HG02759 (cell line): ENCODE measurements around the gene KIFAP3.

Source experiments
- ATAC-seq: cut with Tn5 transposase; IDR thresholded peaks from one replicate; pipeline ENCODE4 v1.9.1; 2021; ENCODE audit warnings: mild to moderate bottlenecking, moderate library complexity; ENCODE audit not compliant: unreplicated experiment

Gene KIFAP3

GRCh38 chr1:169999331-169999741 is 75.2 kb downstream of the KIFAP3 start:
- no peak for ATAC-seq

- no peak for ATAC-seq
Observed at GRCh38 chr1:169995993-169996392, 78.5 kb downstream of the KIFAP3 start.

- ATAC-seq, result no peak
Observed at GRCh38 chr1:169989246-169989645, 85.2 kb downstream of the KIFAP3 start.

GRCh38 chr1:169985757-169986156 is 88.7 kb downstream of the KIFAP3 start:
- no peak for ATAC-seq

- no peak for ATAC-seq
Observed at GRCh38 chr1:169974067-169974466, 100.4 kb downstream of the KIFAP3 start.

- ATAC-seq, result no peak
Observed at GRCh38 chr1:169970114-169970513, 104.4 kb downstream of the KIFAP3 start.

- ATAC-seq, result no peak
Observed at GRCh38 chr1:169968174-169968573, 106.3 kb downstream of the KIFAP3 start.

- ATAC-seq, result no peak
Observed at GRCh38 chr1:169964206-169964605, 110.3 kb downstream of the KIFAP3 start.

GRCh38 chr1:169959686-169960085 is 114.8 kb downstream of the KIFAP3 start:
- no peak for ATAC-seq

- no peak for ATAC-seq
Observed at GRCh38 chr1:169958987-169959386, 115.5 kb downstream of the KIFAP3 start.

- ATAC-seq, result no peak
Observed at GRCh38 chr1:169957884-169958283, 116.6 kb downstream of the KIFAP3 start.

- no peak for ATAC-seq
Observed at GRCh38 chr1:169951108-169951507, 123.4 kb downstream of the KIFAP3 start.

GRCh38 chr1:169949139-169949538 is 125.4 kb downstream of the KIFAP3 start:
- no peak for ATAC-seq

- no peak for ATAC-seq
Observed at GRCh38 chr1:169946206-169946605, 128.3 kb downstream of the KIFAP3 start.

- no peak for ATAC-seq
Observed at GRCh38 chr1:169945181-169945580, 129.3 kb downstream of the KIFAP3 start.

- ATAC-seq, result no peak
Observed at GRCh38 chr1:169944621-169945020, 129.9 kb downstream of the KIFAP3 start.

GRCh38 chr1:169943963-169944526 is 130.4 kb downstream of the KIFAP3 start:
- ATAC-seq, result no peak

GRCh38 chr1:169941982-169942830 is 132.3 kb downstream of the KIFAP3 start:
- no peak for ATAC-seq

GRCh38 chr1:169933984-169934725 is 140.3 kb downstream of the KIFAP3 start:
- ATAC-seq, result no peak

GRCh38 chr1:169931795-169932231 is 142.7 kb downstream of the KIFAP3 start:
- no peak for ATAC-seq

- ATAC-seq, result no peak
Observed at GRCh38 chr1:169929210-169929526, 145.3 kb downstream of the KIFAP3 start.
